ENCODE results near the gene MAP4K5. TPM values are rescaled to one million over a fixed set of nuclear protein-coding genes. Genes with fewer than 3 reads are reported as not detected.

The MAP4K5 gene
- total RNA-seq, 4 donors from 2014 or later, result 216 to 288 (median 279) TPM

GRCh38 chr14:50533241-50533705, 904 bp upstream of the MAP4K5 start:
- DNase-seq (ENCODE audit: low spot score in 2 of 2), result no peak
- peak overlapping the region; percentile 92 to 98 (median 96) for H3K27ac ChIP-seq

DNA sequence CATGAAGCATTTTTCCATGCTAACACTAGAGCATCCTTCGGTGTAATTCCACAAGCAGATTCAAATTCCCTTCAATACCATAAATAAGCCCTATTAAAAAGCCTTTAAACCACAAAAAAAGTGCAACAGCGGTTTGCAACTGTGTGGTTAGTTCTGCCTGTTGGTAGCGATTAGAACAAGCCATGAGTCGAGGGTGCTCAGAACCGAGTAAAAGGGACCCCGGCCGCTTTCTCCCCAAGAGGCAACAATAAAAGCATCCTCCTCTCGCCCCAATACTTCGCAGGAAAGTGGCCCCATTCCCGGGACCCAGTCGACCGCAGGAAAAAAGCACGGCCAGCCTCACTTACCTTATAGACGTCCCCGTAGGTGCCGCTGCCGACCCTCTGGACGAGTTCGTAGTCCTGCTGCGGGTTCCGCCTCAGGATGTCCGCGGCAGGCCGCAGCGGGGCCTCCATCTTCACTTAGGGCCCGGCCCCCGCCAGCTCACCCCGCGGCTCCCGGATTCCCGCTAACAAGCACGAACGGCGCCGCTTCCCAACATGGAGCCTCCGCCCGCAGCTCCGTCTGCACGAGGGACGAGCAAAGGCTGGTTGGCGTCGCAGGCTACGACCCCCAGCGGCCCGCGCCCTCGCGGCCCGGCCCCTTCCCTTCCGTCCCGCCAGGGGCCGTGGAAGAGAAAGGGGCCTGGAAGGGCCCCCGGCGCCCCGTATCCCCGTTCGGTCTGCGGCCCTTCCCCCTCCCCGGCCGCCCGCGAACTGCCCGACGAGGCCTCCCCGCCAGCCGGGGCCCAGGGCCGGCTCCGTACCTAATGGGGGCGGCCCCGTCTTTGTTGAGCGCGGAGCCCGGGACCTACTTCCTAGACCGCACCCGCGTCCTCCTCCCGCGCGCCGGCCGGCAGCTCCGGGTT, 521 bp downstream of the MAP4K5 start:
- no peak for TF ChIP-seq POLR2A (IDR thresholded peaks at IDR 0.05)
- TF ChIP-seq EP300 (IDR thresholded peaks at IDR 0.05), result no peak
- no peak for TF ChIP-seq CTCF (IDR thresholded peaks at IDR 0.05)
- peak overlapping the region; percentile 67 to 95 (median 86) for H3K4me3 ChIP-seq
- peak overlapping the region; percentile 92 to 98 (median 96) for H3K27ac ChIP-seq
- H3K9me3 ChIP-seq, result no peaks in the 10 kb centered on the region
- peak; percentile 19 to 35 for DNase-seq (ENCODE audit: low spot score in 2 of 2)
- no peaks in the 10 kb centered on the region for H3K36me3 ChIP-seq
- H3K4me1 ChIP-seq, result peaks cover 0 to 52% (median 19%) of the 10 kb centered on the region in 4 donors
- no peaks in the 10 kb centered on the region for H3K27me3 ChIP-seq
- WGBS, 2 donors, result 1% methylated on average over 36 to 48 of the region's 82 CpGs

More at GRCh38 chr14:50533241-50533705, 904 bp upstream of the MAP4K5 start:
- TF ChIP-seq POLR2A (IDR thresholded peaks at IDR 0.05) (no peak), EP300 (IDR thresholded peaks at IDR 0.05) (no peak), CTCF (IDR thresholded peaks at IDR 0.05) (no peak)
- Histone ChIP-seq H3K36me3 (no peaks in the 10 kb centered on the region), H3K4me1 (peaks cover 0 to 38% (median 19%) of the 10 kb centered on the region in 4 donors), H3K27me3 (no peaks in the 10 kb centered on the region), H3K4me3 (peak overlapping the region; percentile 49 to 95 (median 86)), H3K9me3 (no peaks in the 10 kb centered on the region)
- 24 to 26% methylated on average over 5 of the region's 5 CpGs for WGBS, 2 donors

DNA sequence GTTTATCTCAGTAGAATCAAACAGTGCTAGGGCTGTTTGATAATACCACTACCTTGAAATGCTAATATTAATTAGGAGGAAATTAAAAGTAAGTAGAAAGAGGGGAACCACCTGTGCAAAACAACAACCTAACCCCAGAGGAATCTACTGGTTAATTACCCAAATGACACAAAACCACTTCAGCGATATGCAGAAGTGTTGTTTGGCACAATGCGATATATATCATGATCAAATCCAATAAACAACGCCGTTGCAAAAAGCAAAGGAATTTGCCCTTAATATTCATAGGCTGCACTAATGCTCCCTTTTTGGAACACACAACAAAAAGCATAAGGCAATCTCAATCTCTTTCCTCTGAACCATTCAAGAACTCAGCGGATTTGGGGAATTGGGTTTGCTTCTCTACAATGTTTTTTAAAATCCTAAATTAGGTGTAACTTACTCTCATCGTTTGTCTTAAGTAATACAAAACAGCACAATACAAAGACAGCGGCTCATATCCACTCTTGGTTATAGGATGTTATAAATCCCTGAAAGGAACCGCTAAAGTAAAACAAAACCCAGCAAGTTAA, 1.5 kb downstream of the MAP4K5 start:
- WGBS, 2 donors, result 19 to 22% methylated on average over 8 of the region's 8 CpGs
- no peaks in the 10 kb centered on the region for H3K36me3 ChIP-seq
- DNase-seq (ENCODE audit: low spot score in 2 of 2), result no peak
- peak overlapping the region; percentile 67 to 95 (median 86) for H3K4me3 ChIP-seq
- H3K4me1 ChIP-seq, result peaks cover 0 to 62% (median 19%) of the 10 kb centered on the region in 4 donors
- H3K27ac ChIP-seq, result peak overlapping the region in 3 of 4 donors; percentile 94 to 98 (median 97)
- no peak for TF ChIP-seq EP300 (IDR thresholded peaks at IDR 0.05)
- no peaks in the 10 kb centered on the region for H3K9me3 ChIP-seq
- H3K27me3 ChIP-seq, result no peaks in the 10 kb centered on the region

GRCh38 chr14:50530358-50530757, 2.0 kb downstream of the MAP4K5 start:
- no peak for DNase-seq (ENCODE audit: low spot score in 2 of 2)
- Histone ChIP-seq H3K4me3 (peak overlapping the region in 3 of 4 donors; percentile 67 to 95 (median 88)), H3K9me3 (no peaks in the 10 kb centered on the region), H3K4me1 (peaks cover 0 to 67% (median 19%) of the 10 kb centered on the region in 4 donors), H3K27ac (peak overlapping the region in 2 of 4 donors; percentile 94 to 97), H3K27me3 (no peaks in the 10 kb centered on the region), H3K36me3 (no peaks in the 10 kb centered on the region)
- TF ChIP-seq EP300 (IDR thresholded peaks at IDR 0.05) (no peak), CTCF (IDR thresholded peaks at IDR 0.05) (no peak), POLR2A (IDR thresholded peaks at IDR 0.05) (no peak)
- 14 to 21% methylated on average over 1 of the region's 1 CpG for WGBS, 2 donors

GRCh38 chr14:50529288-50530179, 2.8 kb downstream of the MAP4K5 start:
- no peaks in the 10 kb centered on the region for H3K9me3 ChIP-seq
- no peak for DNase-seq (ENCODE audit: low spot score in 2 of 2)
- TF ChIP-seq EP300 (IDR thresholded peaks at IDR 0.05) (no peak), POLR2A (IDR thresholded peaks at IDR 0.05) (no peak), CTCF (IDR thresholded peaks at IDR 0.05) (no peak)
- H3K27me3 ChIP-seq, result no peaks in the 10 kb centered on the region
- no peaks in the 10 kb centered on the region for H3K36me3 ChIP-seq
- H3K27ac ChIP-seq, result peak overlapping the region in 2 of 4 donors; percentile 94 to 97
- H3K4me3 ChIP-seq, result peak overlapping the region in 1 of 4 donors; percentile 88
- 49 to 50% methylated on average over 6 of the region's 6 CpGs for WGBS, 2 donors
- peaks cover 0 to 76% (median 20%) of the 10 kb centered on the region in 4 donors for H3K4me1 ChIP-seq
